ENCODE measurements around the gene LZTS2. TPM values are rescaled to one million over a fixed set of nuclear protein-coding genes. Genes with fewer than 3 reads are reported as not detected.

Gene LZTS2
- total and polyA plus RNA-seq, 2 experiments from 2014 or later = 27.6 to 88.3 TPM

- no peaks in the 10 kb centered on the region; the same call in 2 of the 3 replicates for H3K9me3 Mint-ChIP-seq
- DNase-seq (ENCODE audit: low spot score) (peak; percentile 76), ATAC-seq (peak; percentile 29)
- Histone ChIP-seq H3K4me1 (ENCODE audit: insufficient read depth) (peaks cover 36% of the 10 kb centered on the region), H3K9me2 (ENCODE audit: insufficient read depth) (no peaks in the 10 kb centered on the region), H2AFZ (peak overlapping the region; percentile 74), H3F3A (replicated peaks; ENCODE audit: low read depth) (peaks cover 29% of the 10 kb centered on the region), H3K79me2 (replicated peaks; ENCODE audit: insufficient read depth) (peaks cover 22% of the 10 kb centered on the region), H3K27me3 (ENCODE audit: insufficient read depth) (no peaks in the 10 kb centered on the region), H3K4me2 (peak overlapping the region; percentile 97), H3K27ac (ENCODE audit: low read depth) (peak overlapping the region; percentile 95), H3K36me3 (ENCODE audit: insufficient read depth) (peaks cover 8% of the 10 kb centered on the region), H3K4me3 (peak overlapping the region; percentile 90), H4K20me1 (replicated peaks; ENCODE audit: insufficient read depth) (no peaks in the 10 kb centered on the region; the same call in 1 of the 2 replicates)
- peak overlapping the region; percentile 76 for H3K4me3 Mint-ChIP-seq
- TF ChIP-seq EZH2 (IDR thresholded peaks at IDR 0.05; ENCODE audit: low read depth, unreplicated experiment) (no peak), CTCF (conservative IDR thresholded peaks at IDR 0.05; ENCODE audit: low read depth in 2 of 2) (no peak), POLR2AphosphoS5 (IDR thresholded peaks at IDR 0.05; ENCODE audit: low read depth) (0 out of 2 replicates have a peak, but pooled peaks have one; percentile 51)
- peaks cover 25% of the 10 kb centered on the region for H3K27me3 Mint-ChIP-seq (ENCODE audit: insufficient read depth, low read depth, poor library complexity)
- H3K4me1 Mint-ChIP-seq = peaks cover 42% of the 10 kb centered on the region
- peaks cover 26% of the 10 kb centered on the region for H3K36me3 Mint-ChIP-seq (ENCODE audit: low read depth)
- peak overlapping the region; percentile 71 for H3K27ac Mint-ChIP-seq
Measured at GRCh38 chr10:100998183-100998990, 1.2 kb upstream of the LZTS2 start.

GRCh38 chr10:100998991-100999741 is 442 bp upstream of the LZTS2 start:
- H3K4me3 Mint-ChIP-seq = peak overlapping the region; percentile 76
- Histone ChIP-seq H3K9me2 (ENCODE audit: insufficient read depth) (no peaks in the 10 kb centered on the region), H3K4me3 (peak overlapping the region; percentile 90), H3K27ac (ENCODE audit: low read depth) (no peak overlapping the region), H4K20me1 (replicated peaks; ENCODE audit: insufficient read depth) (no peaks in the 10 kb centered on the region), H2AFZ (peak overlapping the region; percentile 52; the same call in 1 of the 2 replicates), H3K27me3 (ENCODE audit: insufficient read depth) (no peaks in the 10 kb centered on the region), H3K36me3 (ENCODE audit: insufficient read depth) (peaks cover 4% of the 10 kb centered on the region; the same call in 1 of the 2 replicates), H3K4me1 (ENCODE audit: insufficient read depth) (peaks cover 36% of the 10 kb centered on the region), H3K79me2 (replicated peaks; ENCODE audit: insufficient read depth) (peaks cover 22% of the 10 kb centered on the region), H3K4me2 (peak overlapping the region; percentile 97), H3F3A (replicated peaks; ENCODE audit: low read depth) (peaks cover 25% of the 10 kb centered on the region)
- H3K36me3 Mint-ChIP-seq (ENCODE audit: low read depth) = peaks cover 27% of the 10 kb centered on the region
- DNase-seq (ENCODE audit: low spot score) (peak; percentile 76), ATAC-seq (peak; percentile 11)
- no peaks in the 10 kb centered on the region; the same call in 2 of the 3 replicates for H3K9me3 Mint-ChIP-seq
- H3K4me1 Mint-ChIP-seq = peaks cover 38% of the 10 kb centered on the region
- H3K27me3 Mint-ChIP-seq (ENCODE audit: insufficient read depth, low read depth, poor library complexity) = peaks cover 25% of the 10 kb centered on the region
- H3K27ac Mint-ChIP-seq = peak overlapping the region; percentile 71
- no peak for TF ChIP-seq NANOG (IDR thresholded peaks at IDR 0.05; ENCODE audit: borderline replicate concordance)
- peak; percentile 28 for TF ChIP-seq EZH2 (IDR thresholded peaks at IDR 0.05; ENCODE audit: low read depth, unreplicated experiment)
- no peak for TF ChIP-seq ZNF114 (CRISPR knock-in tag; IDR thresholded peaks at IDR 0.05)
- no peak for TF ChIP-seq EZH2phosphoT487 (IDR thresholded peaks at IDR 0.05; ENCODE audit: unreplicated experiment)
- TF ChIP-seq JUNB (IDR thresholded peaks at IDR 0.05; ENCODE audit: unreplicated experiment) = no peak
- TF ChIP-seq, protein P1, sequence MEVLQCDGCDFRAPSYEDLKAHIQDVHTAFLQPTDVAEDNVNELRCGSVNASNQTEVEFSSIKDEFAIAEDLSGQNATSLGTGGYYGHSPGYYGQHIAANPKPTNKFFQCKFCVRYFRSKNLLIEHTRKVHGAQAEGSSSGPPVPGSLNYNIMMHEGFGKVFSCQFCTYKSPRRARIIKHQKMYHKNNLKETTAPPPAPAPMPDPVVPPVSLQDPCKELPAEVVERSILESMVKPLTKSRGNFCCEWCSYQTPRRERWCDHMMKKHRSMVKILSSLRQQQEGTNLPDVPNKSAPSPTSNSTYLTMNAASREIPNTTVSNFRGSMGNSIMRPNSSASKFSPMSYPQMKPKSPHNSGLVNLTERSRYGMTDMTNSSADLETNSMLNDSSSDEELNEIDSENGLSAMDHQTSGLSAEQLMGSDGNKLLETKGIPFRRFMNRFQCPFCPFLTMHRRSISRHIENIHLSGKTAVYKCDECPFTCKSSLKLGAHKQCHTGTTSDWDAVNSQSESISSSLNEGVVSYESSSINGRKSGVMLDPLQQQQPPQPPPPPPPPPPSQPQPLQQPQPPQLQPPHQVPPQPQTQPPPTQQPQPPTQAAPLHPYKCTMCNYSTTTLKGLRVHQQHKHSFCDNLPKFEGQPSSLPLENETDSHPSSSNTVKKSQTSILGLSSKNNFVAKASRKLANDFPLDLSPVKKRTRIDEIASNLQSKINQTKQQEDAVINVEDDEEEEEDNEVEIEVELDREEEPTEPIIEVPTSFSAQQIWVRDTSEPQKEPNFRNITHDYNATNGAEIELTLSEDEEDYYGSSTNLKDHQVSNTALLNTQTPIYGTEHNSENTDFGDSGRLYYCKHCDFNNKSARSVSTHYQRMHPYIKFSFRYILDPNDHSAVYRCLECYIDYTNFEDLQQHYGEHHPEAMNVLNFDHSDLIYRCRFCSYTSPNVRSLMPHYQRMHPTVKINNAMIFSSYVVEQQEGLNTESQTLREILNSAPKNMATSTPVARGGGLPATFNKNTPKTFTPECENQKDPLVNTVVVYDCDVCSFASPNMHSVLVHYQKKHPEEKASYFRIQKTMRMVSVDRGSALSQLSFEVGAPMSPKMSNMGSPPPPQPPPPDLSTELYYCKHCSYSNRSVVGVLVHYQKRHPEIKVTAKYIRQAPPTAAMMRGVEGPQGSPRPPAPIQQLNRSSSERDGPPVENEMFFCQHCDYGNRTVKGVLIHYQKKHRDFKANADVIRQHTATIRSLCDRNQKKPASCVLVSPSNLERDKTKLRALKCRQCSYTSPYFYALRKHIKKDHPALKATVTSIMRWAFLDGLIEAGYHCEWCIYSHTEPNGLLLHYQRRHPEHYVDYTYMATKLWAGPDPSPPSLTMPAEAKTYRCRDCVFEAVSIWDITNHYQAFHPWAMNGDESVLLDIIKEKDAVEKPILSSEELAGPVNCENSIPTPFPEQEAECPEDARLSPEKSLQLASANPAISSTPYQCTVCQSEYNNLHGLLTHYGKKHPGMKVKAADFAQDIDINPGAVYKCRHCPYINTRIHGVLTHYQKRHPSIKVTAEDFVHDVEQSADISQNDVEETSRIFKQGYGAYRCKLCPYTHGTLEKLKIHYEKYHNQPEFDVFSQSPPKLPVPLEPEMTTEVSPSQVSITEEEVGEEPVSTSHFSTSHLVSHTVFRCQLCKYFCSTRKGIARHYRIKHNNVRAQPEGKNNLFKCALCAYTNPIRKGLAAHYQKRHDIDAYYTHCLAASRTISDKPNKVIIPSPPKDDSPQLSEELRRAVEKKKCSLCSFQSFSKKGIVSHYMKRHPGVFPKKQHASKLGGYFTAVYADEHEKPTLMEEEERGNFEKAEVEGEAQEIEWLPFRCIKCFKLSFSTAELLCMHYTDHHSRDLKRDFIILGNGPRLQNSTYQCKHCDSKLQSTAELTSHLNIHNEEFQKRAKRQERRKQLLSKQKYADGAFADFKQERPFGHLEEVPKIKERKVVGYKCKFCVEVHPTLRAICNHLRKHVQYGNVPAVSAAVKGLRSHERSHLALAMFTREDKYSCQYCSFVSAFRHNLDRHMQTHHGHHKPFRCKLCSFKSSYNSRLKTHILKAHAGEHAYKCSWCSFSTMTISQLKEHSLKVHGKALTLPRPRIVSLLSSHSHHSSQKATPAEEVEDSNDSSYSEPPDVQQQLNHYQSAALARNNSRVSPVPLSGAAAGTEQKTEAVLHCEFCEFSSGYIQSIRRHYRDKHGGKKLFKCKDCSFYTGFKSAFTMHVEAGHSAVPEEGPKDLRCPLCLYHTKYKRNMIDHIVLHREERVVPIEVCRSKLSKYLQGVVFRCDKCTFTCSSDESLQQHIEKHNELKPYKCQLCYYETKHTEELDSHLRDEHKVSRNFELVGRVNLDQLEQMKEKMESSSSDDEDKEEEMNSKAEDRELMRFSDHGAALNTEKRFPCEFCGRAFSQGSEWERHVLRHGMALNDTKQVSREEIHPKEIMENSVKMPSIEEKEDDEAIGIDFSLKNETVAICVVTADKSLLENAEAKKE (CRISPR knock-in tag; IDR thresholded peaks at IDR 0.05) = no peak
- TF ChIP-seq, protein P2, sequence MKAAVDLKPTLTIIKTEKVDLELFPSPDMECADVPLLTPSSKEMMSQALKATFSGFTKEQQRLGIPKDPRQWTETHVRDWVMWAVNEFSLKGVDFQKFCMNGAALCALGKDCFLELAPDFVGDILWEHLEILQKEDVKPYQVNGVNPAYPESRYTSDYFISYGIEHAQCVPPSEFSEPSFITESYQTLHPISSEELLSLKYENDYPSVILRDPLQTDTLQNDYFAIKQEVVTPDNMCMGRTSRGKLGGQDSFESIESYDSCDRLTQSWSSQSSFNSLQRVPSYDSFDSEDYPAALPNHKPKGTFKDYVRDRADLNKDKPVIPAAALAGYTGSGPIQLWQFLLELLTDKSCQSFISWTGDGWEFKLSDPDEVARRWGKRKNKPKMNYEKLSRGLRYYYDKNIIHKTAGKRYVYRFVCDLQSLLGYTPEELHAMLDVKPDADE (IDR thresholded peaks at IDR 0.05) = no peak
- TF ChIP-seq POLR2AphosphoS5 (IDR thresholded peaks at IDR 0.05; ENCODE audit: low read depth) = peak; percentile 39
